ENCODE measurements around the gene ENDOD1. TPM values are rescaled to one million over a fixed set of nuclear protein-coding genes. Genes with fewer than 3 reads are reported as not detected.

The ENDOD1 gene
- total RNA-seq, 4 donors from 2014 or later, result 18.2 to 59.1 (median 27.3) TPM

- TF ChIP-seq CTCF (IDR thresholded peaks at IDR 0.05), result no peak
- ATAC-seq (ENCODE audit: low FRiP score) (peak; percentile 89), DNase-seq (ENCODE audit: low spot score) (no peak)
These were observed 22.4 kb upstream of the ENDOD1 start for GRCh38 chr11:95067039-95067840.

GRCh38 chr11:95067841-95068219 lies 21.8 kb upstream of the ENDOD1 start:
- DNase-seq (ENCODE audit: low spot score) (peak; percentile 42), ATAC-seq (ENCODE audit: low FRiP score) (no peak)
- no peak for TF ChIP-seq CTCF (IDR thresholded peaks at IDR 0.05)

- peak; percentile 86 for ATAC-seq (ENCODE audit: low FRiP score)
- TF ChIP-seq CTCF (IDR thresholded peaks at IDR 0.05), result no peak
- no peak for DNase-seq (ENCODE audit: low spot score)
These were observed 21.1 kb upstream of the ENDOD1 start for GRCh38 chr11:95068549-95068948.

GRCh38 chr11:95070471-95070870 lies 19.2 kb upstream of the ENDOD1 start:
- no peak for TF ChIP-seq CTCF (IDR thresholded peaks at IDR 0.05)
- DNase-seq (ENCODE audit: low spot score) (no peak), ATAC-seq (ENCODE audit: low FRiP score) (no peak)

- DNase-seq (ENCODE audit: low spot score), result no peak
- TF ChIP-seq CTCF (IDR thresholded peaks at IDR 0.05), result no peak
- no peak for ATAC-seq (ENCODE audit: low FRiP score)
These were observed 16.7 kb upstream of the ENDOD1 start for GRCh38 chr11:95072948-95073347.

- ATAC-seq (ENCODE audit: low FRiP score), result peak; percentile 17
- no peak for DNase-seq (ENCODE audit: low spot score)
- no peak for TF ChIP-seq CTCF (IDR thresholded peaks at IDR 0.05)
These were observed 14.7 kb upstream of the ENDOD1 start for GRCh38 chr11:95074792-95075563.
